Measurements from ENCODE around the gene TTYH1. TPM values are rescaled to one million over a fixed set of nuclear protein-coding genes. Genes with fewer than 3 reads are reported as not detected.

The TTYH1 gene
- total RNA-seq, 6 experiments from 2014 or later = 0.30 to 0.93 (median 0.35) TPM; not detected in 1

DNA sequence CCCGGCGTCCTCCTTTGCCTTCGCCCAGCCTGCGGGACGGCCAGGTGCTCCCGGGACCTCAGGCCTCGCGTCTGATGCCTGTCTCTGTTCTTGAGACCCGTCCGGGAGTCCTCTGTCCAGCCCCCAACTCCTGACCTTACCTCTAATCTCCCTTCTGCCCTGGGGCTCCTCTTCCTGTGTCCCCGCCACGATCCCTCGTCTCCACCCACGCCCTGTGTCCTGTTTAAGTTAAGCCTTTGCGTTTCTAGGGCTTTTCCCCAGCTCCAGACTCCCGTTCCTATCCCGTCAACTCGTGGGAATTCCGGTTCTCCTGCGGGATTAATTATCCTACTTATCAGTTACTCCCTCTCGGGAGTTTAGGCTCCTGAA, 34.4 kb downstream of the TTYH1 start:
- peak overlapping the region; percentile 88 to 98 (median 93) for H3K4me3 ChIP-seq
- no peaks in the 10 kb centered on the region for H3K27me3 ChIP-seq
- peak overlapping the region; percentile 79 to 95 (median 87) for H3K27ac ChIP-seq
- H3K9me3 ChIP-seq = no peaks in the 10 kb centered on the region
- 0% methylated on average over 12 of the region's 21 CpGs for WGBS (ENCODE audit: insufficient coverage, low coverage, low lambda C conversion rate, missing lambda C conversion rate)
- no peak for TF ChIP-seq CTCF (IDR thresholded peaks at IDR 0.05)
- no peak for TF ChIP-seq POLR2A (IDR thresholded peaks at IDR 0.05)
- DNase-seq (no peak), ATAC-seq (no peak)
- intact Hi-C loops (cut with DNase I) = no loop called here
- H3K4me1 ChIP-seq = peaks cover 0 to 35% (median 5%) of the 10 kb centered on the region in 4 donors
- peaks cover 17 to 38% (median 26%) of the 10 kb centered on the region in 4 donors for H3K36me3 ChIP-seq

- Histone ChIP-seq H3K27ac (no peak overlapping the region), H3K27me3 (no peaks in the 10 kb centered on the region), H3K4me1 (peaks cover 0 to 25% (median 5%) of the 10 kb centered on the region in 4 donors), H3K9me3 (no peaks in the 10 kb centered on the region), H3K36me3 (peaks cover 24 to 52% (median 39%) of the 10 kb centered on the region in 4 donors), H3K4me3 (no peak overlapping the region)
- ATAC-seq (no peak), DNase-seq (no peak)
- no peak for TF ChIP-seq POLR2A (IDR thresholded peaks at IDR 0.05)
- intact Hi-C loops (cut with DNase I) = no loop called here
- WGBS (ENCODE audit: insufficient coverage, low coverage, low lambda C conversion rate, missing lambda C conversion rate) = 57% methylated on average over 9 of the region's 9 CpGs
Observed at GRCh38 chr19:54451331-54451871, 36.1 kb downstream of the TTYH1 start.

DNA sequence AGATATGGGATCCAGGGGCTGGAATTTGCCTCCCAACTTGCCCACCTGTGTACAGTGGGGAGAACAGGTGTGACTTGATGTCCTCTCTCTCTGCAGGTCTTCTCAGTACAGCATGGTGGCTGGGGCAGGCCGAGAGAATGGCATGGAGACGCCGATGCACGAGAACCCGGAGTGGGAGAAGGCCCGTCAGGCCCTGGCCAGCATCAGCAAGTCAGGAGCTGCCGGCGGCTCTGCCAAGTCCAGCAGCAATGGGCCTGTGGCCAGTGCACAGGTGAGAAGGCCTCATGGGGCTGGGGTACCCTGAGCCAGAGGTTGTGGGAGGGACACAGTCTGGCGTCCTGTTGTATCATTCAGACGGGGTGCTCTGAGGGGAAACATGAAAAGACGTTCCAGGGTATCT, 36.7 kb downstream of the TTYH1 start:
- Histone ChIP-seq H3K27ac (no peak overlapping the region), H3K9me3 (no peaks in the 10 kb centered on the region), H3K4me1 (peaks cover 0 to 21% (median 5%) of the 10 kb centered on the region in 4 donors), H3K36me3 (peaks cover 24 to 58% (median 42%) of the 10 kb centered on the region in 4 donors), H3K4me3 (no peak overlapping the region), H3K27me3 (no peaks in the 10 kb centered on the region)
- no peak for DNase-seq
- no peak for ATAC-seq
- intact Hi-C loops (cut with DNase I) = no loop called here
- TF ChIP-seq POLR2A (IDR thresholded peaks at IDR 0.05) (no peak), CTCF (IDR thresholded peaks at IDR 0.05) (no peak)
- 100% methylated on average over 2 of the region's 11 CpGs for WGBS (ENCODE audit: insufficient coverage, low coverage, low lambda C conversion rate, missing lambda C conversion rate)

DNA sequence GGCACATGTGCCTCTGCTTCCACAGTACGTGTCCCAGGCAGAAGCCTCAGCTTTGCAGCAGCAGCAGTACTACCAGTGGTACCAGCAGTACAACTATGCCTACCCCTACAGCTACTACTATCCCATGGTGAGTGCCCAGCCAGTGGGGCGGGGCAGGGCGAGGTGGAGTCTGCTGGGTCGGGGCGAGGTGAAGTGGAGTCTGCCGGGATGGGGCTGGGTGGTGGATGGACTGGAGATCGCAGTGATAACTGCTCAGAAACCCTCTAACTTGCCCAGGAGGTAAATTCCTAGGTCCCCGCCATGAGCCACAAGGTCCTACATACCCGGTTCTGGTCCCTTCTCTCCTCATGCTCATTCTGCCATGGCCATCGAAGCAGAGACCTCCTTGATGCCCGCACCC, 37.4 kb downstream of the TTYH1 start:
- H3K4me1 ChIP-seq = peaks cover 0 to 14% (median 5%) of the 10 kb centered on the region in 4 donors

More for the DNA sequence above, 37.4 kb downstream of the TTYH1 start:
- intact Hi-C loops (cut with DNase I) = no loop called here
- Histone ChIP-seq H3K27ac (no peak overlapping the region), H3K36me3 (peaks cover 26 to 64% (median 46%) of the 10 kb centered on the region in 4 donors), H3K9me3 (no peaks in the 10 kb centered on the region), H3K27me3 (no peaks in the 10 kb centered on the region), H3K4me3 (no peak overlapping the region)
- 83% methylated on average over 1 of the region's 11 CpGs for WGBS (ENCODE audit: insufficient coverage, low coverage, low lambda C conversion rate, missing lambda C conversion rate)
- no peak for DNase-seq
- no peak for ATAC-seq
- no peak for TF ChIP-seq CTCF (IDR thresholded peaks at IDR 0.05)
- no peak for TF ChIP-seq POLR2A (IDR thresholded peaks at IDR 0.05)
